DMS 273 (cell line): ENCODE data around the gene IVNS1ABP.
"Not testable (repeated sequence)": the region's sequence is repeated elsewhere in the genome, so short reads cannot be mapped to it uniquely, and the experiment has no call there.

Source experiments
- DNase-seq: peaks from one replicate; lab custom pipeline; 2025; ENCODE audit not compliant: unreplicated experiment; lab: John Stamatoyannopoulos, UW

Gene IVNS1ABP

DNA sequence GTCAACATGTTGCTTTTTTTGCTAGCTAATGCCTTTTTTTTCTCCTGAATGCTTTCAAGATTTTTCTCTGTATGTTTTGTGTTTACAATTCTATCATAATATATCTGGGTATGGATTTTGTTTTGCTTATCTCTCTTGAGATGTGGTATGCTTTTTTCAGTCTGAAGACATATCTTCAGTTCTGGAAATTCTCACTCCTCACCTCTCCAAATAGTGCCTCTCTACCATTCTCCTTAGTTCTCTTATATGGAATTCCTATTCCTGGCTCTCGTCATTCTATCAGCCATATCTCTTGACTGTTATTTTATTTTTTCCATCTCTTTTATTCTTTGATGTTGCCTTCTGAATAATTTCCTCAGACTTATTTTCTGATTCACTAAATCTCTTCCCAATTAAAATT, 58.4 kb downstream of the IVNS1ABP start:
- no peak for DNase-seq

- no peak for DNase-seq
These were observed 59.2 kb downstream of the IVNS1ABP start for GRCh38 chr1:185257950-185258208.

GRCh38 chr1:185257116-185257949, 59.7 kb downstream of the IVNS1ABP start:
- DNase-seq = not testable (repeated sequence)

DNA sequence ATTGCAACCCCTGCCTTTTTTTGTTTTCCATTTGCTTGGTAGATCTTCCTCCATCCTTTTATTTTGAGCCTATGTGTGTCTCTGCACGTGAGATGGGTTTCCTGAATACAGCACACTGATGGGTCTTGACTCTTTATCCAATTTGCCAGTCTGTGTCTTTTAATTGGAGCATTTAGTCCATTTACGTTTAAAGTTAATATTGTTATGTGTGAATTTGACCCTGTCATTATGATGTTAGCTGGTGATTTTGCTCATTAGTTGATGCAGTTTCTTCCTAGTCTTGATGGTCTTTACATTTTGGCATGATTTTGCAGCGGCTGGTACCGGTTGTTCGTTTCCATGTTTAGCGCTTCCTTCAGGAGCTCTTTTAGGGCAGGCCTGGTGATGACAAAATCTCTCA, 61.4 kb downstream of the IVNS1ABP start:
- not testable (repeated sequence) for DNase-seq

GRCh38 chr1:185252404-185252803, 64.6 kb downstream of the IVNS1ABP start:
- not testable (repeated sequence) for DNase-seq

- not testable (repeated sequence) for DNase-seq
These were observed 65.1 kb downstream of the IVNS1ABP start for GRCh38 chr1:185251928-185252327.

GRCh38 chr1:185250063-185250462, 67.0 kb downstream of the IVNS1ABP start:
- DNase-seq = no peak

- no peak for DNase-seq
These were observed 67.5 kb downstream of the IVNS1ABP start for GRCh38 chr1:185249563-185249962.
